ENCODE results near the gene ICA1L.
"Not testable (repeated sequence)": the region's sequence is repeated elsewhere in the genome, so short reads cannot be mapped to it uniquely, and the experiment has no call there.

The ICA1L gene

GRCh38 chr2:202847693-202848524, 23.7 kb downstream of the ICA1L start:
- no peak for DNase-seq (ENCODE audit: low read depth)

- no peak for DNase-seq (ENCODE audit: low read depth)
Observed at GRCh38 chr2:202844656-202845055, 26.9 kb downstream of the ICA1L start.

GRCh38 chr2:202842690-202843089, 28.9 kb downstream of the ICA1L start:
- DNase-seq (ENCODE audit: low read depth), result no peak

GRCh38 chr2:202841090-202841867, 30.3 kb downstream of the ICA1L start:
- no peak for DNase-seq (ENCODE audit: low read depth)

GRCh38 chr2:202831242-202832220, 40.0 kb downstream of the ICA1L start:
- no peak for DNase-seq (ENCODE audit: low read depth)

GRCh38 chr2:202824901-202825300, 46.7 kb downstream of the ICA1L start:
- DNase-seq (ENCODE audit: low read depth), result no peak

- no peak for DNase-seq (ENCODE audit: low read depth)
Observed at GRCh38 chr2:202822411-202822810, 49.2 kb downstream of the ICA1L start.

GRCh38 chr2:202821206-202822160, 50.1 kb downstream of the ICA1L start:
- no peak for DNase-seq (ENCODE audit: low read depth)

- no peak for DNase-seq (ENCODE audit: low read depth)
Observed at GRCh38 chr2:202818321-202818720, 53.2 kb downstream of the ICA1L start.

GRCh38 chr2:202817771-202818170, 53.8 kb downstream of the ICA1L start:
- no peak for DNase-seq (ENCODE audit: low read depth)

GRCh38 chr2:202815548-202816360, 55.8 kb downstream of the ICA1L start:
- DNase-seq (ENCODE audit: low read depth), result no peak

GRCh38 chr2:202814226-202814625, 57.3 kb downstream of the ICA1L start:
- no peak for DNase-seq (ENCODE audit: low read depth)

- no peak for DNase-seq (ENCODE audit: low read depth)
Observed at GRCh38 chr2:202813387-202813786, 58.2 kb downstream of the ICA1L start.

- no peak for DNase-seq (ENCODE audit: low read depth)
Observed at GRCh38 chr2:202808754-202809153, 62.8 kb downstream of the ICA1L start.

- DNase-seq (ENCODE audit: low read depth), result not testable (repeated sequence)
Observed at GRCh38 chr2:202807431-202808138, 64.0 kb downstream of the ICA1L start.

GRCh38 chr2:202805911-202806310, 65.7 kb downstream of the ICA1L start:
- DNase-seq (ENCODE audit: low read depth), result not testable (repeated sequence)

- no peak for DNase-seq (ENCODE audit: low read depth)
Observed at GRCh38 chr2:202797944-202798343, 73.6 kb downstream of the ICA1L start.

- no peak for DNase-seq (ENCODE audit: low read depth)
Observed at GRCh38 chr2:202790676-202791075, 80.9 kb downstream of the ICA1L start.

- no peak for DNase-seq (ENCODE audit: low read depth)
Observed at GRCh38 chr2:202786842-202787241, 84.7 kb downstream of the ICA1L start.
